Hepatocyte (in vitro differentiated cells): ENCODE data around the gene DOCK8.

Experiments
- CTCF ChIP-seq: fragments of 200-600 bp; sonication (generic); IDR thresholded peaks from 2 replicates; pipeline ENCODE4 v1.5.1; 2016; ENCODE audit warnings: antibody characterized with exemption, mild to moderate bottlenecking; ENCODE audit not compliant: poor library complexity
- EZH2 ChIP-seq: fragments of 200-600 bp; sonication (generic); IDR thresholded peaks from 2 replicates; pipeline ENCODE4 v1.6.1; 2016; ENCODE audit warnings: antibody characterized with exemption, mild to moderate bottlenecking, borderline replicate concordance

- no peak for TF ChIP-seq EZH2
- no peak for TF ChIP-seq CTCF
Observed at GRCh38 chr9:292915-293314, 78.2 kb downstream of the DOCK8 start.
